ENCODE data around the gene RANBP17.

DNA sequence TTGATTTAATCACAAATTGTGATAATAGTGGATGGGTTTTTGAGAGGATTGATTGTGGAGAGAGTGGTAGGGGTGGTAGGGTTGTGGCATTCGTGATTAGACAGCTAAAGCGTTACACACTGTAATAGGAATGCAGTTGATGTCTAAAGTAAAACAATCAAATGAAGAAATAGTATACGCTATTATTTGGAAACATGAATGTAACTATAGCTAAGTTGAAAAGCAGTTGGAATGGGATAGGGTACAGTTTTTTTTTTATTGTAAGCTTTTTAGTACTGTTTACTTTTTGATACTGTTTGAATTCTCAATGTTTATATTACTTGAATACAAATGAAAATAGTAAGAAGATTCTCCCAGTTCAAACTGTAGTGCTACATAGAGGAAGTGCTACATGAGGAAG is 51.8 kb downstream of the RANBP17 start:
- TF ChIP-seq POLR2A (IDR thresholded peaks at IDR 0.05): no peak
- TF ChIP-seq, protein P1, sequence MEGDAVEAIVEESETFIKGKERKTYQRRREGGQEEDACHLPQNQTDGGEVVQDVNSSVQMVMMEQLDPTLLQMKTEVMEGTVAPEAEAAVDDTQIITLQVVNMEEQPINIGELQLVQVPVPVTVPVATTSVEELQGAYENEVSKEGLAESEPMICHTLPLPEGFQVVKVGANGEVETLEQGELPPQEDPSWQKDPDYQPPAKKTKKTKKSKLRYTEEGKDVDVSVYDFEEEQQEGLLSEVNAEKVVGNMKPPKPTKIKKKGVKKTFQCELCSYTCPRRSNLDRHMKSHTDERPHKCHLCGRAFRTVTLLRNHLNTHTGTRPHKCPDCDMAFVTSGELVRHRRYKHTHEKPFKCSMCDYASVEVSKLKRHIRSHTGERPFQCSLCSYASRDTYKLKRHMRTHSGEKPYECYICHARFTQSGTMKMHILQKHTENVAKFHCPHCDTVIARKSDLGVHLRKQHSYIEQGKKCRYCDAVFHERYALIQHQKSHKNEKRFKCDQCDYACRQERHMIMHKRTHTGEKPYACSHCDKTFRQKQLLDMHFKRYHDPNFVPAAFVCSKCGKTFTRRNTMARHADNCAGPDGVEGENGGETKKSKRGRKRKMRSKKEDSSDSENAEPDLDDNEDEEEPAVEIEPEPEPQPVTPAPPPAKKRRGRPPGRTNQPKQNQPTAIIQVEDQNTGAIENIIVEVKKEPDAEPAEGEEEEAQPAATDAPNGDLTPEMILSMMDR (IDR thresholded peaks at IDR 0.05): no peak
